Kidney epithelial cell (primary cell): Measurements from ENCODE around the gene ASTE1. TPM values are rescaled to one million over a fixed set of nuclear protein-coding genes. Genes with fewer than 3 reads are reported as not detected.

Experiments
- DNase-seq: peaks from one replicate; pipeline ENCODE4 v3.0.0-alpha.2; 2010; ENCODE audit warnings: low read depth
- H3K27me3 ChIP-seq: 2 replicates; pipeline ENCODE4 v1.6.0; 2011; ENCODE audit warnings: low read length; ENCODE audit not compliant: control insufficient read depth, insufficient read depth
- H3K36me3 ChIP-seq: 2 replicates; pipeline ENCODE4 v1.5.1; 2011; ENCODE audit warnings: low read length; ENCODE audit not compliant: control insufficient read depth, insufficient read depth
- H3K4me3 ChIP-seq: 2 replicates; pipeline ENCODE4 v1.5.1; 2011; ENCODE audit warnings: low read depth, mild to moderate bottlenecking, control low read depth, low read length
- total RNA-seq: library from RNA; depleted of rRNA; stranded (reverse); fragments of >200 nt; gene quantifications from 2 replicates; pipeline ENCODE4 v1.2.3, GENCODE V29; 2015
- TF ChIP-seq, protein P1 (sequence below): IDR thresholded peaks from 2 replicates; pipeline ENCODE4 v1.5.1; 2011; ENCODE audit warnings: mild to moderate bottlenecking, moderate library complexity, low read length, control low read depth, inconsistent platforms; ENCODE audit not compliant: insufficient read depth, poor library complexity, severe bottlenecking

The ASTE1 gene
- total RNA-seq, 1 donor from 2014 or later = 4.1 TPM

DNA sequence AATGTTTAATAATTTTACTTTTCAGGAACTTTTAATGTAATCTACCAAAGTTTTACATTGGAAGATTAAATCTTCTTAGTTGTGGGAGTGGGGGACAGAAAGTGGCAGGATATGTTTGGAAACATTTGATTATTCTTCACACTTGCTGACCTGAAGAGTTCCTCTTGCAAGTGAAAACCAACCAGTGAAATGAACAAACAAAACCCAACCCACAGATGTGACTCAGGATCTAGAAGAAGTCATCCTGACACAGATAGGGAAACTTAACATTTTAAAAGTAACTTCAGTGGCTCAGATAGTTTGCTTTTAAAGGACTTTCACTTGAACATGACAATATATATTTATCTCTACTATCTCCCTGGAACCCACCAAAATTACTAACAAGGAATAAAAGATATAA, 55.4 kb downstream of the ASTE1 start:
- Histone ChIP-seq H3K4me3 (no peak overlapping the region), H3K36me3 (no peaks in the 10 kb centered on the region), H3K27me3 (no peaks in the 10 kb centered on the region)
- DNase-seq = no peak
- TF ChIP-seq, protein P1, sequence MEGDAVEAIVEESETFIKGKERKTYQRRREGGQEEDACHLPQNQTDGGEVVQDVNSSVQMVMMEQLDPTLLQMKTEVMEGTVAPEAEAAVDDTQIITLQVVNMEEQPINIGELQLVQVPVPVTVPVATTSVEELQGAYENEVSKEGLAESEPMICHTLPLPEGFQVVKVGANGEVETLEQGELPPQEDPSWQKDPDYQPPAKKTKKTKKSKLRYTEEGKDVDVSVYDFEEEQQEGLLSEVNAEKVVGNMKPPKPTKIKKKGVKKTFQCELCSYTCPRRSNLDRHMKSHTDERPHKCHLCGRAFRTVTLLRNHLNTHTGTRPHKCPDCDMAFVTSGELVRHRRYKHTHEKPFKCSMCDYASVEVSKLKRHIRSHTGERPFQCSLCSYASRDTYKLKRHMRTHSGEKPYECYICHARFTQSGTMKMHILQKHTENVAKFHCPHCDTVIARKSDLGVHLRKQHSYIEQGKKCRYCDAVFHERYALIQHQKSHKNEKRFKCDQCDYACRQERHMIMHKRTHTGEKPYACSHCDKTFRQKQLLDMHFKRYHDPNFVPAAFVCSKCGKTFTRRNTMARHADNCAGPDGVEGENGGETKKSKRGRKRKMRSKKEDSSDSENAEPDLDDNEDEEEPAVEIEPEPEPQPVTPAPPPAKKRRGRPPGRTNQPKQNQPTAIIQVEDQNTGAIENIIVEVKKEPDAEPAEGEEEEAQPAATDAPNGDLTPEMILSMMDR = no peak

DNA sequence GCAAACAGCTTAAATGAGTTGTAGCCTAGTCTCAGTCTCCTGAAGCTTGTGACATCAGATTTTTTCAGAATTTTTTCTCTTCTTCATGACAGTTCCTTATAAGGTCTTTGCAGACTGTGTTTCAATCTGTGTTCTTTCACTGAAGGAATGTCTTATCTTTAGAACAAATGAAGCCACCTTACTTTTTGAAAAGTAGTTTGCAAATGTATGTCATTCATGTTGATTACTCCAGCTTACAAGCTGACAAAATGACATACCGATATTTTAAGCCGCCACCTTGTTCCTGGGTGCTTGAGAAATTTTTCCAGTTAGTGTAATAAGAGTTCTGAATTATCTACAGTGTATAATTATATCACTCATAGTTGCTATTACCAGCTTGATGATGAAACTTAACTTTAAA, 57.0 kb downstream of the ASTE1 start:
- Histone ChIP-seq H3K36me3 (no peaks in the 10 kb centered on the region), H3K4me3 (no peak overlapping the region), H3K27me3 (no peaks in the 10 kb centered on the region)
- DNase-seq = no peak
- TF ChIP-seq, protein P1 = no peak

DNA sequence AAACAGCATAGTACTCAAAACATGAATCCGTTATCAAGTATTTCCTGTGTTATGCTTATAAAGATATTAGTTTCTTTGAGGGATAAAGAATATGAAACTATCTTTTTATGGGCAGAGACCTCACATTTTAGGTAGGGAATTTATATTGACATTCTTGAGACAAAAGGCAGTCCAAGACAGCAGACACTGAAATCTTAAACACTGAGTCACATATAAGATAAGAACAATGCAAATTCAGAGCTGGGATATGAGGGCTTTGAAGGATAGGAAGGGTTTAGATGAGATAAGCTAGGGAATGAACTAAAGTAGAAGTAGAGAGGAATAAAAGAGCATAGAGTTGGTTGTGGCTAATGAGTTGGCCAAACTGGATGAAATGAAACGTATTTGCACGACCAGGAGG, 58.4 kb downstream of the ASTE1 start:
- Histone ChIP-seq H3K4me3 (no peak overlapping the region), H3K27me3 (no peaks in the 10 kb centered on the region), H3K36me3 (no peaks in the 10 kb centered on the region)
- TF ChIP-seq, protein P1 = no peak
- DNase-seq = no peak

DNA sequence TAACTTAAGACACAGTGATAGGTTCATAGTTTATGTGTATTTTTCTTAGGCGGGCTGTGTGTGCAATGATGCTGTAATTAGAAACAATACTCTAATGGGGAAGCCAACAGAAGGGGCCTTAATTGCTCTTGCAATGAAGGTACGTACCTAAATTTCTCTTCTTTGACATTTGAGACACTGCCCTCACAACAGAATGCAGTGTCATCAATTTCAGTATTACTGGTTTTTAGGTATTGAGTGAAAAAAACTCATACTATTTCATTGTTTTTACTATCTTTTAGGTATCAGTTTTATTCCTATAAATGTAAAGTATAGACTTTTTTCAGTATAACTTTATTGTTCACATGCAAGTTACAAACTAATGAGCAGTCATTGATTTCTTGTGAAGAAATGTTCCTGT, 59.3 kb downstream of the ASTE1 start:
- Histone ChIP-seq H3K36me3 (no peaks in the 10 kb centered on the region), H3K4me3 (no peak overlapping the region), H3K27me3 (no peaks in the 10 kb centered on the region)
- no peak for DNase-seq
- TF ChIP-seq, protein P1 = no peak

DNA sequence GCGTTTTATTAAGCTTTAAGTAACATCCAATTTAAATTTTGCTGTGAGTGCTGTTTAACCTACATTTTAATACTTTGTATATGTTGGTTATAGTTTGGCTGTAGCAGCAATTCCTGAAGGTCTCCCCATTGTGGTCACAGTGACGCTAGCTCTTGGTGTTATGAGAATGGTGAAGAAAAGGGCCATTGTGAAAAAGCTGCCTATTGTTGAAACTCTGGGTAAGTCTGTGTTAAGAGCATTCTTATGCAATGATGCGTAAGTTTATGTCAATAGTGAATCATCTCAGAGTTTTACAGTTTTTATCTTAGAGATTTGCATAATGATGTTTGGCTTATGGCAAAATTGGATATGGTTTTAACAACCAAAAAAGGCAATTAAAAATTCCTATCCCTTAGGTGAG, 62.7 kb downstream of the ASTE1 start:
- H3K36me3 ChIP-seq = no peaks in the 10 kb centered on the region
- peak; percentile 71 for DNase-seq
- H3K27me3 ChIP-seq = no peaks in the 10 kb centered on the region
- H3K4me3 ChIP-seq = no peak overlapping the region
- TF ChIP-seq, protein P1 = no peak

Other genes with a start within 250 kb of the ASTE1 start
- 78.5 and 85.3 TPM in 2 replicates for gene ATP2C1, start 132.7 kb downstream of the ASTE1 start, total RNA-seq
- 5.1 and 7.6 TPM in 2 replicates for gene NEK11, start 52 bp upstream of the ASTE1 start, total RNA-seq